T-helper 1 cell (primary cell): ENCODE data around the gene SLC10A7.

Experiments used
- DNase-seq, 5 donors: peaks; one replicate each; pipeline ENCODE4 v3.0.0-alpha.2; 2012 to 2020
- total RNA-seq, 4 donors: gene quantifications; one replicate each; lab custom pipeline; 2026; lab: John Stamatoyannopoulos, UW

SLC10A7 gene, protein sequence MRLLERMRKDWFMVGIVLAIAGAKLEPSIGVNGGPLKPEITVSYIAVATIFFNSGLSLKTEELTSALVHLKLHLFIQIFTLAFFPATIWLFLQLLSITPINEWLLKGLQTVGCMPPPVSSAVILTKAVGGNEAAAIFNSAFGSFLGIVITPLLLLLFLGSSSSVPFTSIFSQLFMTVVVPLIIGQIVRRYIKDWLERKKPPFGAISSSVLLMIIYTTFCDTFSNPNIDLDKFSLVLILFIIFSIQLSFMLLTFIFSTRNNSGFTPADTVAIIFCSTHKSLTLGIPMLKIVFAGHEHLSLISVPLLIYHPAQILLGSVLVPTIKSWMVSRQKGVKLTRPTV
- total RNA-seq: 13.2 to 20.5 (median 15.4) reads per million in 4 donors

DNA sequence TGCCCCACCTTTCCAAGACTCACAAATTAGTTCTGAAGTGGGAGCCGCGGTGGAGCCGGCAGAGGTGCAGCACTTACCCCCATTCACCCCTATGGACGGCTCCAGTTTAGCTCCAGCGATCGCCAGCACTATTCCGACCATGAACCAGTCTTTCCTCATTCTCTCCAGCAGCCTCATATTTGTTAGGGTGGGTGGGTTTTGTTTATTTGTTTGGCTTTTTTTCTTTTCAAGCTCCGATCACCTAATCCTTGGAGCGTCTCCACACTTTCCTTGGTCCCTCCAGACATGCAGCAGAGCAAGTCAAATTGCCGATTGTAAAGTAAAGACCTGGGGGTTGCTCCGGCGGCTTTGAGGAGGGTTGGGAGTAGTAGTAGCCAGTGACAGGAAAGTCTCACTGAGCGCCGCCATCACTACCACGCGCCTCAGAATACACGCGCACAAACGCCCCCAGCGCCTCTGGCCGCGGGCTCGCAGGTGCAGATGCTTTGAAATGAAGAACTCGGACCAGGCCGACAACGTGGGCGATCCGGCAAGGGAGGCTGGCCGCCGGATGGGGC, at the start of gene SLC10A7:
Gene SLC10A7, minus strand, starts transcription at position 400 of the 557 bp plus-strand sequence. Its CDS starts 223 bp downstream, at position 177.
- DNase-seq: peak; percentile 33 to 75 (median 51)

DNA sequence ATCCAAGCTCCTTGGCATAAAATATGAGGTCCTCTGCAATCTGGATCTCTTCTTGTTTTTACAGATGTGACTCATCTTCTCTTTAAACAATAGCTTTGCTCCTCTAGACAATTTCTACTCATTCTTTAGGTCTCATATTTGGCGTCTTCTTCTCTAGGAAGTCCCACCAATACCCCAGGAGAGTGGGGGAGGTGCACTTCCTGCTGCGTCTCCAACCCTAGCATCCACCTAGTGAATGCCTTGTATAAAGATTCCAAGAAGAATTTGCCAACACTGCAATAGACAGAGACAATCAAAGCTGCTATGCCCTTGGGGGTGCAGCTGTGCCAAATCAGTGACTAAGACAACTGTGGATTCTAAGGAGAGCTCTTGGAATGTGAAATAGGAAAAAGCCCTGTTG, 45.7 kb upstream of the SLC10A7 start:
- no peak for DNase-seq

DNA sequence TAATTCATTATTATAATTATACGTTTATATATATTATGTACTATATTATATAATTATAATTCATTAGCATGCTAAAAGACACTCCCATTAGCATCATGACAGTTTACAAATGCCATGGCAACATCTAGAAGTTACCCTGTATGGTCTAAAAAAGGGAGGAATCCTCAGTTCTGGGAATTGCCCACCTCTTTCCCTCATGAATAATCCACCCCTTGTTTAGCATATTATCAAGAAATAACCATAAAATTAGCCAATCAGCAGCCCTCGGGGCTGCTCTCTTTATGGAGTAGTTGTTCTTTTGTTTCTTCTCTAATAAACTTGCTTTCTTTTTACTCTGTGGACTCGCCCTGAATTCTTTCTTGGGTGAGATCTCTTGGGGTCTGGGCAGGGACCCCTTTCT, 42.8 kb upstream of the SLC10A7 start:
- DNase-seq: no peak

DNA sequence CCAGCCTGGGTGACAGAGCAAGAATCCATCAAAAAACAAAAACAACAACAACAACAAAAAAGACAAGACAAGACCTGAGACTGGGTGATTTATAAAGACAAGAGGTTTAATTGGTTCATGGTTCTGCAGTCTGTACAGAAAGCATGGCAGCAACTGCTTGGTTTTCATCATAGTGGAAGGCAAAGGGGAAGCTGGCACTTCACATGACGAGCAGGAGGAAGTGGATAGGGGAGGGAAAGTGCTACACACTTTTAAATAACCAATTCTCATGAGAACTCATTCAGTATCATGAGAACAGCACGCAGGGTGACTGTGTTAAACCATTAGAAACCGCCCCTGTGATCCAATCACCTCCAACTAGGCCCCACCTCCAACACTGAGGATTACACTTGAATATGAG, 28.4 kb upstream of the SLC10A7 start:
- DNase-seq: no peak

DNA sequence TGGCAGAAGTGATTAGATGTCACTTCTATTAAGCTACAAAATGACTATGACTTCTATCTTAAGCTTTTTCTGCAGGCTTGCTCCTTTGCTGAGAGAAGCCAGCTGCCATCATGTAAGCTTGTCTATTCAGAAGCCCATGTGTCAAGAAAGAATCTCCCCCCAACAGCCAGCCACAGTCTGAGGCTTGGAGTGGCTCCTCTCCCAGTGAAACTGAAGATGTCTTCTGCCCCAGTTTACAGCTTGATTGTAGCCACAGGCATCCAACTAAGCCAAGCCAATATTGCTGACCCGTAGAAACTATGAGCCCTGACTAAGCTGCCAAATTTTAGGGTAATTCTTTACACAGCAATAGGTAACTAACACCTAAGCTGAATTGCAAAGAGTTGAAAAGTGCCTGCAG, 26.7 kb upstream of the SLC10A7 start:
- no peak for DNase-seq

DNA sequence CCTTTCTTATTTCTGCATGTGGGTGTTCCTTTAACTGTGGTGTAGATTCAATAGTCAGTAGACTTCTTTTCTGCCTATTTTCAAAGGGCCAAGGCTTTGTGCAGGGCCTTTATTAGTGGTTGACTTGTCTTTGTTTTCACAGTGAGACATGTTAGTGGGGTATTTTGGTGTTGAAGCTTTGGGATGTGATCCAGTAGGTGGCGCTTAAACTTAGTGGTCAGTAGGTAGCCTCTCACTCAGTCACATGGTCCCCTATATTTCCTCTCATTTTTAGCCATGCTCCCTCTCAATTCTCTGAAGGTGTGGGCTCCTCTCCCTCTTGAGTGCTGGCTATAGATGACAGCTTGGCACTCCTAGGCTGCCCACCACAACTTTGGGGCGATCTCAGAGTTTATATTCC, 23.4 kb upstream of the SLC10A7 start:
- no peak for DNase-seq

DNA sequence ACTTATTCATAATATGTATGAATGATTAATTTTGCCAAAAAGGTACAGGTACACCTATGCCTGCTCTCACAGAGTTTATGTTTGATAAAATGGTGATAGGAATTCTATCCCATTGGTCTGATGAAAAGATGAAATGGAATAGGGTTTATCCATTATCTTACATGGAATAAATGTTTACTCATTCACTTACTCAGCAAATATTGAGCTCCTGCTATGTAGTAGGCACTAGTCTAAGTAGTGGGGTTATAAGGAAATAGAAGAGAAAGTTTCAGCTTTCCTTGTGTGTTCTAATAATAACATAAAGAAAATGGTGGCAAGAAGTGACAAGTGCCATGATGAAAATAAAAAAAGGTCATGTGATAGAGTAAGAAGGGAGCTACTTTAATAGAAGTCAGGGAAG, 12.4 kb upstream of the SLC10A7 start:
- DNase-seq: no peak

DNA sequence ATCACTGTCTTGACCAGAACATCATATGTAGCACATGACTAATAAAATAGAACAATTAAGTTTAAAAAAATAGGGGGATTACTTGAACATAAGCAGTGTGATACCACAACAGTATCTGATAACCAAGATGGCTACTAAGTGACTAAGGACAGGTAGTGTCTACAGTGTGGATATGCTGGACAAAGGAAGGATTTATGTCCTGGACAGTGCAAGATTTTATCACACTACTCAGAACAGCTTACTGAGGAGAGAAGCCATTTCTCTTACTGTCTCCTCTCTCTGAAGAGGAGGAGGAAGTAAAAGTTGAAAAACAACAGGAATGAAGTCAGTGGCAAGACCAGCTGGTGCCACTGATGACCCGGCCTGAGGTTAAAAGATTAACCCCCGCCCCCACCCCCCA, 4.0 kb upstream of the SLC10A7 start:
- DNase-seq: no peak

DNA sequence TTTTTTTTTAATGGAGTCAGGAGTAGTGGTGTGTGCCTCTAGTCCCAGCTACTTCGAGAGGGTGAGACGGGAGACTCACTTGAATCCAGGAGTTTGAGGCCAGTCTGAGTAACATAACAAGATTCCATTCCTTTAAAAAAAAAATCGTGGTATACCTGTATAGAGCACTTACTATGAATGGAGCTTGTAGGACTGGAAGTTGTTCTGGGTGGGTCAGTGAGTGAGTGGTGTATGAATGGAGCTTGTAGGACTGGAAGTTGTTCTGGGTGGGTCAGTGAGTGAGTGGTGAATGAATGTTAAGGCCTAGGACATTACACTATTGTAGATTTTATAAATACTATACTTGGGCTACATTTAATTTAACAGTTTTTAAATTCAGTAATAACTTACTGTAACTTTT, 2.9 kb upstream of the SLC10A7 start:
- DNase-seq: no peak

DNA sequence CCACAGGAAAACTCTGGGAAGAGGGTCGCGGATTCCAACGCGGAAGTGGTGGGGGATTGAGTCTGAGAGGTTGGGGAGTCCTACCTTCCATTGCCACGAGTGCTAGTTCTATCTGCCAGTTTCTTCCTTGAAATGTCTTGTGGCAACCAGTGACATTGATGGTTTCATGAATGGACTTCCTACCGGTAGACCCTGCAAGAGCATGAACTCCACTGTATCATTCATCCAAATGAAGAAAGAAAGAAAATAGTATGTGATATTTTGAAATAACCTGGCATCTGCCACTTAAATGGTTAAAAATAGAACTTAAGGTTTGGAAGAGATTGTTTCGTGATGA, 1.1 kb upstream of the SLC10A7 start:
- DNase-seq: peak in 2 of 5 donors; percentile 1 to 38

DNA sequence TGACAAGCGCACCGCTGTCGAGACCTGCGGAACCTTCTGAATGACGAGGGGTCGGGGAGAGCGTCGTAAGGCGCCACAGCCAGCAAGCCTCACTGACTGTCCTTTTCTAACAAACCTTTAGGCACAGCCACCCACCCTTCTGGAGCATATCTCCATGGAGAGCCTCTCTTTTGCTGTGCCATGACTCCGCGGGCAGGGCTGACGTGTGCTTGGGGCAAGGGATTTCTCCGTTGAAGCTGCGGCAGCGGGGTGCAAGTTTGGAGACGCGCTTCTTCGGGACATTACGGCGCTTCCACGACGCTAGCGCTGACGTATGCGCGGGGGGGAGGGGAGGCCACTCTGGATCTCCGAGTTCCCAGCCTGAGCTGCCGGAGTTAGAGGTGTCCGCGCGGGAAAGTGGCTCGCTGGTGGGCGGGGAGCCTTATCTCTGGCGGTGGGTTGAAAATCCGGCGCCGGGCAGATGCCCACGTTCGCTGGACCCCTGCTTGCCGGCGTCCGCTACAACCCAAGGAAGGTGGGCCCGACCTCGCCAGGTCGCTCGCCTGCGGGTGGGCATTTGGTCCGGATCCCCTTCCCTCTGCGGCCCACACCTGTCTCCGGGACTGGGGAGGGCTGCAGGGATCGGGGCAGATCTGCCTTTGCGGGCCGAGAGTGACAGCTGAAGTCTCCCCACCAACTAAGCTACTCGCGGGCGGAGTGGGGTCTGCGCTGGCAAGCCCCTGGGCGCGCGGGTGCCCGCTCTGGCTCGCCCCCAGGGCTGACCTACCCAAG, 543 bp upstream of the SLC10A7 start:
- DNase-seq: peak; percentile 52 to 86 (median 72)

DNA sequence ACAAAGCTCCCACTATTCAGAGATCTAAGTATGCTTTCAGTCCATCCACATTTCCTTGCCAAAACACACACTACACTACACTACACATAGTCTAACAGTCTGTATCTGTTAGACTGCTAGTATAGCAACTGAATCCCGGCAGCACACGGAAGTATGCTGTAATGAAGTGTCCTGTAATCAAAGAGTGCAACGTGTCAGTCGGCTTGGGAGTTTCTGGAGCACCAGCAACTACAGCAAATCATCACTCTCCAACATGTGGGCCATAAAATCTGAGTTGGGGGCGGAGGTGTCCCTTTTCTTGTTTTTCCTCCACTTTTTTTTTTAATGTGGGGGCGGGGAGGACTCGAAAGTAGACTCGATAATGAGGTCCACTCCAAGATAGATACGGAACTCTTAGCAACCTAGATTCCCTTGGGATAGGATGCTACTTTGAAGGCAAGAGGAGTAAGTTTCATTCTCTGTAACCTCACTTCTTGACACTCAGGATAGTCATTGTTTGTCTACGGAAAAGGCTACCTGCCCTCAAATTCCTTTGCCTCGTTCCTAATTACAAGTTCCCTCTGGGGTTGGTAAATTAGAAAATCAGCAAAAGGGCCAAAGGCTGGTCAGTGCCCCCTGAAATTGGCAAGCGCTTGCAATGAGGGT, 722 bp downstream of the SLC10A7 start:
- peak in 2 of 5 donors; percentile 23 to 46 for DNase-seq

DNA sequence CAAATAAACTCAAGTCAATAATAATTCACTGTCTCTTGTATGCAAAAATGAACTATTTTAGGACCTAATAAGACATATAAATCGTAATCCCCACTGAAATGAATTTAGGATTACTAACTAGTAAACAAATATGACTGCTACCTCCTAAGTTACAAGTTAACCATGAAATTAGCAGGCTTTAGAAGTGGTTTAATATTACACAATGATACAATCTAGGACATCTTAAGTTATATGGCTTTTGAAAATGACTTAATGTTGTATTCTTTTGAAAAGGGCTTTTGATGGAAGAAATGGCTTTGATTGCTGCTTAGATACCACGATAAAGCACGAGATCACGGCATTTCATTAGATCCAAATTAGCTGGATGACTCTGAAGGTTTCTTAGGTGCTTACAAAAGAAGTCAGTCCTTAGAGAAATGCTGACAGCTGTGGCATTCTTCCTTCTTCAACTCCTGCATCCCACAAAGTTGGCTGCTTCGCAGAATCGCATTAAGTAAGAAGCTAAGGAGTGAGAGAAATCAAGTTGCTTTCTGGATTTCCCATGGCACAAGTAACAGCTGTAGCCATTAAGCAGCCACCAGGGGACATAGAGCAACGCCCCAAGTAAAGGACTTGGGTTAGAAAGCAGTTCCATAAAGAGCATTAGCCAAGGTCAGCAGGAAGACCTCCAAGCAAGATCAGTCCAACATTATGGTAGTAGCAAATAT, 6.9 kb downstream of the SLC10A7 start:
- DNase-seq: no peak

DNA sequence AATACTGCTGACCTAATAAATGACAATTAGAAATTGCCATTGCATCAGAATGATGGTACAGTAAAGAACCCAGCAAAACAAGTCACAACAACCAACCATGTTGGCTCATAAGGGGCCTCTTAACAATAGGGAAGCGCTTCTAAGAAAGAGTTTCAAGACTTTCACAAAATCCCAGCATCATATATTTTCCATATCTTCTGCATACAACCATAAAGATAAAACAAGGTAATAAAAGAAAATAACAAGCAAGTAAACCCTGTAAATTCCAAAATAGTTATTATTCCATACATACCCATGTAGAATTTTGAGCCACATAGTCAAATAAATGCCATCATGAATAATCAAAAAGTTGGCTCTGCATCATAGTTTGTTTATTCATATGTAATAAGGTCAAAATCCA, 8.2 kb downstream of the SLC10A7 start:
- no peak for DNase-seq

DNA sequence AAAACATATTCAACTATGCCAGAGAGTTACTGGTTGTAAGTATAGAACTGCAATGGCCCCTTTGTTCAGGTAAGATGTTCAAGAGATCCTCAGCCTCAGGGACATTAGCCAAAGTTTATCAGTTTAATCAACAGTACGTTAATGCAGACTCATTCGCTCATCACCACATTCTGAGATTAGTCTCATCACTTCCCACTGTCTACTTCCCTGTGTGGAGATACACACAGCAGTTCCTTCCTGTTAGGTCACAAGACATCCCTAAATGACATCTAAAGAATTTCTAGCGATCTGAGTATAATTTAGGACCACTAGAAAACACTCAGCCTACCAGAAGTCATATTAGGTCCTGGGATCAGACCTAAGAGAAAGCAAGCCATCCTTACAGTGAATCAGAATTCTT, 10.4 kb downstream of the SLC10A7 start:
- DNase-seq: no peak

DNA sequence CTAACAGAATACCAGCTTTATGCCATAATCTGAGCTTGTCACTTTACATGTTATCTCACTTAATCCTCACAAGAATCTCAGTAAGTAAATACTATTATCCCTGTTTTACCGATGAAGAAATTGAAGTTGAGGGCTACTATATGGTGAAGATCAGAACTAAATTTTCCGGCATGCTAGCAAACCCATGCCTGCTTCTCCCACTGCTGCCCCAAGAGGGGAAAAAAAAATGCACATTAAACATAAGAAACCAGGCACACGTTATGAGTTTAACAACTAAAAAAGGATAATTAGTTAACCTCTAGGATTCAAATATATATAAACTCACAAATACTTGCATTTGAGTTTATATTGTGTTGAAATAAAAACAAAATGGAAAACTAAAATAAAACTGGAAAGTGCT, 10.8 kb downstream of the SLC10A7 start:
- DNase-seq: no peak

DNA sequence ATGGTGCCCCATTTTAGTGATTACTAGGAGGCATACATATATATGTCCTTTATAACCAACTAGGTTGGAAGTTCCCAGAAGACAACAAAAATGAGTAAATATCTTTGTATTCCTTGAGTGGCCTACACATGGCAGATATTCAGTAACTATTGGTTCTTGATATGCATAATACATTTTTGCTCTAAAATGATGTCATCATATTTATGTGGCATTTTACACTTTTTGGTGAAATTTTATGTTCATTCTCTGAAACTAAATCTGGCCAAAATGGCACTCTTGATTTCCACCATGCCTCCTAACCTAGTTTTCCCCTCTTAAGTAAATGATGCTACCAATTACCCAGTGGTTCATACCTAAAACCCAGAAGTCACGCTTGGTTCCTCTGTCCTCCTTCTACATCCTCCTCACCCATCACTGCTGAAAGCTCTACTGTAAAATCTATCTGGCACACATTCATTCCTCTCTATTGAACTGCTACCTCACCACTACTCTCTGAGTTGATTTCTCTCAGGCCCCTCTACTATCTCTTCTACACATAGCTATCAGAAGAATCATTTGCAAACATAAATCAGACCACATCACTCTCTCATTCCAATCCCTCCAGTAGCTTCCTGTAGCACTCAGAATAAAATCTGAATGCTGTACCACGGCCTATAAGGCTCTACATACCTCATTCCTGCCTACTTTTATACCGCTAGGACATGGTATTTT, 13.4 kb downstream of the SLC10A7 start:
- DNase-seq: no peak

DNA sequence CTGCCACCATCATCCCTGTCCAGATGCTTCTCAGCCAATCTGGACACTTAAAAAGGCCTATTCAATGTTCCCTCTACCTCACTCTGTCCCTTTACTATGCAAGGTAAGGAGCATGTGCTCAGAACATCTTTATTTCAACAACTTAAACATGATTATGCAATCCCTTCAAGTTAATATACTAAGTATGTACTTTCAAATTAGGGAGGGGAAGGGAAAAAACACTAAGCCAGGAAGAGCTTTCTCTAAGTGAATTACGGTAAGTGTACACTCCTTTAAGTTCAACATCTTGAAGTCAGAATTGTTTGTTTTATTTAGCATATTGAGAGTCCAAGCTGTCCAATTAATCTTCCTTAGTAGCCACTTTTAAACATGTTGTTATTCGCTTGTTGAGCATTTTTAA, 14.1 kb downstream of the SLC10A7 start:
- DNase-seq: no peak

DNA sequence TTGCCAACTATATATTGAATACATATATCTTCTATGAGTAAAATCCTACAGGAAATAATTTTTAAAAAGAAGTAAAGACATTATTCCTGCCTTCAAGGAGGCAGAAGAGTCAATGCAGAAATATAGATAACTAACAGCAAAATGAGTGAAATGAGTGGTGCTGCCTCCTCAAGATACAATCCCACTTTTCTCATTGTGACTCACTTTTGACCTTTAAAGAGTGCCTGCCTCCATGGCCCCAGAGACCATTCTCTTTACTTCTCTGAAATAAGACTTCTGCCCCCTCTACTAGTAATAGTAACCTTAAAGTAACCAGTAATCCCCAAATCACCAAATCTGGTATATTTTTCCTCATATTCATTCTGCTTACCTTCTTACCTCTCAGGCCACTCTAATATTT, 15.5 kb downstream of the SLC10A7 start:
- DNase-seq: no peak

DNA sequence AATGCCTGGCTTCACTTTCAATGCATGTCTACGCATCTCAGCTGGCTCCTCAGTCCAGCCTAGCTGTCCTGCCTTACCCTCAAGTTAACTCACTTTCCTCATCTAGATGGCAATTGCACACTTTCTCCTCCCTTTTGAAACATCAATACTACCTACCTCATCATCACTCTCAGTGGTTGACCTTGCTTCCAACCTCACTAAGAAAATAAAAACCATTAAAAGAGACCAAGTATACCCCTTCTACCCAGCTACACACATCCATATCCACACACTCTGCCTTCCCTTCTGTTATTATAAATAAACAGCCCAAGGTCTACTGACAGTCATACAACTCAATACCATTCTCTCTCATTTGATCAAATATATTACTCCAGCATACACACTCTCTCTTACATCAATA, 21.5 kb downstream of the SLC10A7 start:
- DNase-seq: no peak

DNA sequence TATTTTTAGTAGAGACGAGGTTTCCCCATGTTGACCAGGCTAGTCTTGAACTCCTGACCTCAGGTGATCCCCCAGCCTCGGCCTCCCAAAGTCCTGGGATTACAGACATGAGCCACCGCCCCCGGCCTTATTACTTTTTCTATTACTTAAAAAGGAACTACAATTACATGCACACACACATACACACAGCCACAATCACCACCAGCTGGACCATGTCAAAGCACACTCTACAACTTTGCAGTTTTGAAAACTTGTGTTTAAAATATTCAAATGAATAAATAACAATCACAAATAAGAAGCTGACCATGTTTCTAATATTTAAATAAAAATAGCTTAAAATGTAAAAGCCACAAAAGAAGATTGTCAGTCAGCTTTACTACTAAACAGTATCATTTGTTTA, 23.4 kb downstream of the SLC10A7 start:
- DNase-seq: no peak

DNA sequence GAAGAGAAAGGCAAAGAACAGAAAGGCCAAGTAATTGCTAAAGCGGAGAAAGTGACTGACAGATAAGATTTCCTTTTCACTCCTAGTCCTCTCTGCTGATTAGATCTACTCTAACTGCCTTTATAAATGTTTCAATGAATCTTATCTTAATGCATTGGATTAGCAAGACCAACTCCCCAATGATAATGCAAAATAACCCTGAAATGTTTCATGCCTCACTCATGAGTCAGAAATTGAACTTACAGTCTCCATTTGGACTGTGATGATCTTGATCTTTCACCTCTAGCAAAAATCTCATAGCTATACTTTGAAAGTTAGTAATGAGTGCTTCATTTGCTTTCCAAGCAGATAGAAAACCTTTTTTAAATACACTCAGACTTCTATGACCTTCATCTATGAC, 26.5 kb downstream of the SLC10A7 start:
- DNase-seq: no peak
